ENCODE results near the gene ACOXL.

ACOXL gene

GRCh38 chr2:111128096-111128495 lies 395.7 kb downstream of the ACOXL start:
- Histone ChIP-seq H3K4me3 (replicated peaks; ENCODE audit: low read depth, low read length) (no peak overlapping the region), H3K27me3 (replicated peaks; ENCODE audit: control insufficient read depth, insufficient read depth, low read length) (no peaks in the 10 kb centered on the region; the same call in 1 of the 2 replicates), H3K36me3 (ENCODE audit: control insufficient read depth, insufficient read depth, low read length) (0 out of 2 replicates have a peak, but pooled peaks cover 1% of the 10 kb centered on the region)
- no peak for TF ChIP-seq CTCF (IDR thresholded peaks at IDR 0.05; ENCODE audit: insufficient read depth, low read length, poor library complexity, severe bottlenecking)
- DNase-seq (ENCODE audit: extremely low read depth, insufficient read length): no peak

- no peak for TF ChIP-seq CTCF (IDR thresholded peaks at IDR 0.05; ENCODE audit: insufficient read depth, low read length, poor library complexity, severe bottlenecking)
- no peaks in the 10 kb centered on the region for H3K27me3 ChIP-seq (replicated peaks; ENCODE audit: control insufficient read depth, insufficient read depth, low read length)
- no peaks in the 10 kb centered on the region for H3K36me3 ChIP-seq (ENCODE audit: control insufficient read depth, insufficient read depth, low read length)
- H3K4me3 ChIP-seq (replicated peaks; ENCODE audit: low read depth, low read length): no peak overlapping the region
- no peak for DNase-seq (ENCODE audit: extremely low read depth, insufficient read length)
Observed at GRCh38 chr2:111133603-111134002, 401.2 kb downstream of the ACOXL start.

- Histone ChIP-seq H3K36me3 (ENCODE audit: control insufficient read depth, insufficient read depth, low read length) (no peaks in the 10 kb centered on the region), H3K4me3 (replicated peaks; ENCODE audit: low read depth, low read length) (no peak overlapping the region), H3K27me3 (replicated peaks; ENCODE audit: control insufficient read depth, insufficient read depth, low read length) (no peaks in the 10 kb centered on the region)
- no peak for TF ChIP-seq CTCF (IDR thresholded peaks at IDR 0.05; ENCODE audit: insufficient read depth, low read length, poor library complexity, severe bottlenecking)
- no peak for DNase-seq (ENCODE audit: extremely low read depth, insufficient read length)
Observed at GRCh38 chr2:111134055-111134454, 401.7 kb downstream of the ACOXL start.

- H3K4me3 ChIP-seq (replicated peaks; ENCODE audit: low read depth, low read length): no peak overlapping the region
- no peaks in the 10 kb centered on the region for H3K36me3 ChIP-seq (ENCODE audit: control insufficient read depth, insufficient read depth, low read length)
- DNase-seq (ENCODE audit: extremely low read depth, insufficient read length): no peak
- TF ChIP-seq CTCF (IDR thresholded peaks at IDR 0.05; ENCODE audit: insufficient read depth, low read length, poor library complexity, severe bottlenecking): no peak
- no peaks in the 10 kb centered on the region for H3K27me3 ChIP-seq (replicated peaks; ENCODE audit: control insufficient read depth, insufficient read depth, low read length)
Observed at GRCh38 chr2:111135237-111135909, 403.0 kb downstream of the ACOXL start.

- DNase-seq (ENCODE audit: extremely low read depth, insufficient read length): no peak
- TF ChIP-seq CTCF (IDR thresholded peaks at IDR 0.05; ENCODE audit: insufficient read depth, low read length, poor library complexity, severe bottlenecking): no peak
- Histone ChIP-seq H3K36me3 (ENCODE audit: control insufficient read depth, insufficient read depth, low read length) (no peaks in the 10 kb centered on the region), H3K27me3 (replicated peaks; ENCODE audit: control insufficient read depth, insufficient read depth, low read length) (no peaks in the 10 kb centered on the region), H3K4me3 (replicated peaks; ENCODE audit: low read depth, low read length) (no peak overlapping the region)
Observed at GRCh38 chr2:111135910-111136297, 403.5 kb downstream of the ACOXL start.

- Histone ChIP-seq H3K4me3 (replicated peaks; ENCODE audit: low read depth, low read length) (no peak overlapping the region), H3K36me3 (ENCODE audit: control insufficient read depth, insufficient read depth, low read length) (no peaks in the 10 kb centered on the region), H3K27me3 (replicated peaks; ENCODE audit: control insufficient read depth, insufficient read depth, low read length) (no peaks in the 10 kb centered on the region)
- TF ChIP-seq CTCF (IDR thresholded peaks at IDR 0.05; ENCODE audit: insufficient read depth, low read length, poor library complexity, severe bottlenecking): no peak
- DNase-seq (ENCODE audit: extremely low read depth, insufficient read length): no peak
Observed at GRCh38 chr2:111138839-111139238, 406.5 kb downstream of the ACOXL start.

Data from GM06990 (cell line).